PC-9 (cell line): ENCODE measurements around the gene PCDH12. TPM values are rescaled to one million over a fixed set of nuclear protein-coding genes. Genes with fewer than 3 reads are reported as not detected.

Experiments
- BruUV-seq: library from RNA; stranded (reverse); fragments of 400-500 nt; replicated peaks from 2 replicates; lab custom pipeline; 2021; lab: Mats Ljungman, UMichigan
- CTCF ChIA-PET: fragments of 300-600 bp; sonication (Branson Sonifier 250); formaldehyde crosslinking; loops from one replicate; lab custom pipeline; 2022; ENCODE audit warnings: antibody characterized with exemption; lab: Charles Lee
- POLR2A ChIA-PET: fragments of 300-600 bp; sonication (Branson Sonifier 250); formaldehyde crosslinking; loops from one replicate; lab custom pipeline; 2022; ENCODE audit warnings: antibody characterized with exemption; ENCODE audit not compliant: unreplicated experiment; lab: Charles Lee
- DNase-seq, 2 experiments: peaks; one replicate each; pipeline versions ENCODE4 v3.0.0 to v3.0.0-alpha.2; 2015 to 2022; ENCODE audit warnings: mixed read lengths in 1 of 2
- H2AFZ ChIP-seq: fragments of 200-600 bp; sonication (generic); 2 replicates; pipeline ENCODE4 v1.8.1; 2017; ENCODE audit warnings: antibody characterized with exemption
- H3F3A ChIP-seq: fragments of 200-600 bp; sonication (generic); 2 replicates; pipeline ENCODE4 v1.8.1; 2017; ENCODE audit warnings: antibody characterized with exemption, mild to moderate bottlenecking, low read depth; ENCODE audit not compliant: insufficient read depth
- H3K27ac ChIP-seq: fragments of 200-600 bp; sonication (generic); 2 replicates; pipeline ENCODE4 v1.6.1; 2016; ENCODE audit warnings: mixed run types
- H3K27me3 ChIP-seq: fragments of 200-600 bp; sonication (generic); 2 replicates; pipeline ENCODE4 v1.6.1; 2016; ENCODE audit warnings: low read depth, mixed run types; ENCODE audit not compliant: insufficient read depth
- H3K36me3 ChIP-seq: fragments of 200-600 bp; sonication (generic); 2 replicates; pipeline ENCODE4 v1.6.1; 2016; ENCODE audit warnings: low read depth, mixed run types
- H3K4me1 ChIP-seq: fragments of 200-600 bp; sonication (generic); replicated peaks from 2 replicates; pipeline ENCODE4 v1.6.1; 2016; ENCODE audit warnings: mixed run types; ENCODE audit not compliant: insufficient read depth
- H3K4me2 ChIP-seq: fragments of 200-600 bp; sonication (generic); 2 replicates; pipeline ENCODE4 v1.6.1; 2017; ENCODE audit warnings: mixed run types
- H3K4me3 ChIP-seq: fragments of 200-600 bp; sonication (generic); 2 replicates; pipeline ENCODE4 v1.6.1; 2016; ENCODE audit warnings: mixed run types
- H3K79me2 ChIP-seq: fragments of 200-600 bp; sonication (generic); 2 replicates; pipeline ENCODE4 v1.6.1; 2017; ENCODE audit warnings: low read depth, mixed run types
- H3K9me2 ChIP-seq: fragments of 200-600 bp; sonication (generic); 2 replicates; pipeline ENCODE4 v1.8.1; 2017; ENCODE audit warnings: mild to moderate bottlenecking; ENCODE audit not compliant: insufficient read depth
- H3K9me3 ChIP-seq: fragments of 200-600 bp; sonication (generic); 2 replicates; pipeline ENCODE4 v1.8.1; 2016; ENCODE audit warnings: low read depth; ENCODE audit not compliant: insufficient read depth
- H4K20me1 ChIP-seq: fragments of 200-600 bp; sonication (generic); 2 replicates; pipeline ENCODE4 v1.8.1; 2017; ENCODE audit not compliant: insufficient read depth
- EZH2 ChIP-seq: fragments of 200-600 bp; sonication (generic); IDR thresholded peaks from 2 replicates; pipeline ENCODE4 v1.8.0; 2017; ENCODE audit warnings: antibody characterized with exemption, low read depth
- intact Hi-C: fragments of 100-400 bp; cut with micrococcal nuclease; formaldehyde crosslinking; loops from one replicate; pipeline ENCODE4 v1.10.0; 2022; ENCODE audit not compliant: unreplicated experiment
- total RNA-seq: library from RNA; stranded (reverse); gene quantifications from 2 replicates; pipeline ENCODE4 v1.2.3, GENCODE V29; 2021
- TF ChIP-seq, protein P1 (sequence below): fragments of 200-600 bp; sonication (generic); conservative IDR thresholded peaks from 2 replicates; pipeline ENCODE4 v1.6.1; 2017; ENCODE audit warnings: mixed run types, antibody characterized with exemption, mild to moderate bottlenecking, moderate library complexity

PCDH12 gene
- total RNA-seq, 1 experiment from 2014 or later: not detected

DNA sequence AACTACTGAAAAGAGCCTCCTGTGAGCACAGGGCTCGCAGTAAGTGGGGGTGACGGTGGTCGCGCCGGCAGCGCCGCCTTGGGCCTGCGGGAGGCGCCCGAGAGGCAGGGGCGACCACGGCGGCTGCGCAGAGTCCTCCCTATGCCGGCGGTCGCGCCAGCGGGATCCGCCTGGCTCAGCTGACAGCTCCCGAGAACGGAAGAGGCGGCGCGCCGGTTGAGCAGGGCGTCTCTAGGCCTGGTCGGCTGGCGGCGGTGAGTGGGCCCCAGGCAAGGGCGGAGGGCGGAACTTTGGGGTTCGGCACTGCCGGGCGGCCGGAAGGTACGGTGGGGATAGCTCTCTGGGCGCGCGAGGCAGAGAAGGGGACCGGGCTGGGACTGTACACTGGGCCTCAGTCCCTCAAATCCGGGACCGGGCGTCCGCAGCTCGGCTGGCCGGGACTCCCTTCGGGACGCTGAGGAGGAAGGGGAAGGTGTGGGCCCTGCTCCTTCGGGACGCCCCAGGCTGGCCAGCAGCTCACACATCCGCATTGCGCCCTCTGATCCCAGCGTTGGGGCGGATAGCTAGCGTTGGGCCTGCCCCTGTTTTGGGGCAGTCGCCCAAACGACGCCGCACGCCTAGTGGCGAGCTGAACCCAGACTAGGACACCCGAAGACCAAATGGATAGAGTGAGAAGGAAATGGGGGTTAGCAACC lies 11.1 kb upstream of the PCDH12 start, which contains the start of gene RNF14:
Gene RNF14, plus strand, starts transcription at position 192 of the 695 bp plus-strand sequence. CDS start 4,484 bp downstream, outside the sequence.
- peak within 1 kb of the TSS; percentile 96 for H2AFZ ChIP-seq
- POLR2A ChIA-PET: interaction anchor here (0.5 to 1.3 kb wide), 6 partner anchors 8 to 385 kb away, joined by 3 to 14 read pairs (median 4); partner anchors contain the start of gene DELE1
- H3K27ac ChIP-seq: peak within 1 kb of the TSS; percentile 77
- H3K4me3 ChIP-seq: peak within 1 kb of the TSS; percentile 74
- H3K4me1 ChIP-seq: peaks cover 20% of the 10 kb centered on the region
- intact Hi-C loops: loop anchor here (2.0 to 10.0 kb wide), 2 partner anchors 78 to 374 kb away; no protein-coding TSS in a partner anchor
- peak; percentile 87 to 94 for DNase-seq
- no peaks in the 10 kb centered on the region for H3K27me3 ChIP-seq
- peak within 1 kb of the TSS; percentile 80 for H3K4me2 ChIP-seq
- H3K9me2 ChIP-seq: no peaks in the 10 kb centered on the region
- CTCF ChIA-PET: interaction anchor here (0.6 to 1.9 kb wide), 10 partner anchors 8 to 652 kb away, joined by 3 to 17 read pairs (median 5); no protein-coding TSS in a partner anchor
- TSS peak; percentile 93 for BruUV-seq
- H3K36me3 ChIP-seq: peaks cover 4% of the 10 kb centered on the region; the same call in 1 of the 2 replicates
- peaks cover 42% of the 10 kb centered on the region for H3F3A ChIP-seq
- H4K20me1 ChIP-seq: no peaks in the 10 kb centered on the region
- peaks cover 21% of the 10 kb centered on the region for H3K79me2 ChIP-seq
- peaks cover under 1% of the 10 kb centered on the region; the same call in 1 of the 2 replicates for H3K9me3 ChIP-seq
- TF ChIP-seq, protein P1, sequence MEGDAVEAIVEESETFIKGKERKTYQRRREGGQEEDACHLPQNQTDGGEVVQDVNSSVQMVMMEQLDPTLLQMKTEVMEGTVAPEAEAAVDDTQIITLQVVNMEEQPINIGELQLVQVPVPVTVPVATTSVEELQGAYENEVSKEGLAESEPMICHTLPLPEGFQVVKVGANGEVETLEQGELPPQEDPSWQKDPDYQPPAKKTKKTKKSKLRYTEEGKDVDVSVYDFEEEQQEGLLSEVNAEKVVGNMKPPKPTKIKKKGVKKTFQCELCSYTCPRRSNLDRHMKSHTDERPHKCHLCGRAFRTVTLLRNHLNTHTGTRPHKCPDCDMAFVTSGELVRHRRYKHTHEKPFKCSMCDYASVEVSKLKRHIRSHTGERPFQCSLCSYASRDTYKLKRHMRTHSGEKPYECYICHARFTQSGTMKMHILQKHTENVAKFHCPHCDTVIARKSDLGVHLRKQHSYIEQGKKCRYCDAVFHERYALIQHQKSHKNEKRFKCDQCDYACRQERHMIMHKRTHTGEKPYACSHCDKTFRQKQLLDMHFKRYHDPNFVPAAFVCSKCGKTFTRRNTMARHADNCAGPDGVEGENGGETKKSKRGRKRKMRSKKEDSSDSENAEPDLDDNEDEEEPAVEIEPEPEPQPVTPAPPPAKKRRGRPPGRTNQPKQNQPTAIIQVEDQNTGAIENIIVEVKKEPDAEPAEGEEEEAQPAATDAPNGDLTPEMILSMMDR: peak; percentile 96
- TF ChIP-seq EZH2: no peak

GRCh38 chr5:141966963-141967333 lies 8.9 kb upstream of the PCDH12 start:
- H3F3A ChIP-seq: peaks cover 37% of the 10 kb centered on the region
- POLR2A ChIA-PET: no interaction called here
- CTCF ChIA-PET: interaction anchor here (0.6 kb wide), 1 partner anchor 89 kb away, joined by 3 read pairs; no protein-coding TSS in a partner anchor
- H3K4me3 ChIP-seq: no peak overlapping the region
- no peaks in the 10 kb centered on the region for H3K36me3 ChIP-seq
- H3K79me2 ChIP-seq: peaks cover 16% of the 10 kb centered on the region
- H2AFZ ChIP-seq: no peak overlapping the region
- H3K9me3 ChIP-seq: no peaks in the 10 kb centered on the region
- no peak for DNase-seq
- BruUV-seq: no TSS peak
- no peaks in the 10 kb centered on the region for H4K20me1 ChIP-seq
- intact Hi-C loops: loop anchor here (10.0 kb wide), 1 partner anchor 372 kb away; no protein-coding TSS in a partner anchor
- peaks cover 20% of the 10 kb centered on the region for H3K4me1 ChIP-seq
- no peak for TF ChIP-seq EZH2
- TF ChIP-seq, protein P1: no peak
- H3K27me3 ChIP-seq: no peaks in the 10 kb centered on the region
- no peaks in the 10 kb centered on the region for H3K9me2 ChIP-seq
- no peak overlapping the region for H3K4me2 ChIP-seq
- no peak overlapping the region for H3K27ac ChIP-seq

DNA sequence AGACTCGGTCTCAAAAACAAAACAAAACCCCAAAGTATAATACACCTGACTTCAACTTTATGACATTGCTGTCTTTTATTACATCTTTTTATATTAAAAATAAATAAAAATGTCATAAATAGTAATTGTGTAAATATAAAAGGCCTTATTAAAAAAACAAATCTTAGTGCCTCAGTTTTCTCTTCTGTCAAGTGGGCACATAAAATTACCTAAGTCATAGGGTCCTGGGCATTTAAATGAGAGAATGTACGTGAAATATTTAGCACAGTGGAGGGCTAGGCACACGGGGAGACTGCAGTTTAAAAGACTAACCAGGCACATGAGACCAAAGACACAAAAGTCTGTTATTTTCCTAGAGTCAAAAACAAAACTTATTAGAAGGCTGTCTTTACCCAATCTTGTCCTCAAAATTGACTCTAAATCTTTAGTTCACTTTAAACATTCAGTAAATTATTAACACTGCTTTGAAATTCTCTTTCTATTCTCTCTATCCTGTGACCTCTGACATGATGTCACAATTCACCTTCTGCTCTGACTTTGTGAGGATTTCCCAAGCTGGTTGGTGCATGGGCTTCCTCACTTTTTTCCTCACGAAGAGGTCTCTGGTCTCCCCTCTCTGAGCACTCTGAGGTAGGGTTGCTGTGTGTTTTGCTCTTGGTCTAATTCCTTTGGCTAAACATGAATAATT lies 8.4 kb upstream of the PCDH12 start:
- intact Hi-C loops: loop anchor here (10.0 kb wide), 1 partner anchor 372 kb away; no protein-coding TSS in a partner anchor
- Histone ChIP-seq H2AFZ (no peak overlapping the region), H3K9me3 (no peaks in the 10 kb centered on the region), H3K9me2 (no peaks in the 10 kb centered on the region), H4K20me1 (no peaks in the 10 kb centered on the region), H3K4me2 (no peak overlapping the region), H3K79me2 (peaks cover 16% of the 10 kb centered on the region), H3K27ac (no peak overlapping the region), H3K36me3 (no peaks in the 10 kb centered on the region), H3F3A (peaks cover 37% of the 10 kb centered on the region), H3K4me1 (peaks cover 20% of the 10 kb centered on the region), H3K4me3 (no peak overlapping the region), H3K27me3 (no peaks in the 10 kb centered on the region)
- CTCF ChIA-PET: no interaction called here
- BruUV-seq: no TSS peak
- TF ChIP-seq, protein P1: no peak
- no peak for TF ChIP-seq EZH2
- POLR2A ChIA-PET: no interaction called here
- DNase-seq: no peak
